Measurements from ENCODE around the gene CST3.

DNA sequence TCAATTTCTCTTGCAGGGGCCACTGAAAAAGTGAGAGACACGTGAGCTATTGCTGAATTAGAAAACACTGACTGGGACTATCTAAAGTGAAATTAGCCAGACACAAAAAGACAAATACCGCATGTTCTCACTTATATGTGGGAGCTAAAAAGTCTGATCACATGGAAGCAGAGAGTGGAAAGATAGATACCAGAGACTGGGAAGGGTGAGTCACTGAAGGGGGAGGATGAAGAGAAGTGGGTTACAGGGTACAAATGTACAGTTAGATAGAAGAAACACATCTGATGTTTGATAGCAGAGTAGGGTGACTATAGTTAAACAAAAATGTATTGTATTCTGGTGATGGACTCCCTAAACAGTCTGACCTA is 13.4 kb downstream of the CST3 start:
- TF ChIP-seq EP300 (IDR thresholded peaks at IDR 0.05) (no peak), POLR2AphosphoS5 (IDR thresholded peaks at IDR 0.05) (peak in 1 of 2 donors; percentile 42)
- TF ChIP-seq, protein P1, sequence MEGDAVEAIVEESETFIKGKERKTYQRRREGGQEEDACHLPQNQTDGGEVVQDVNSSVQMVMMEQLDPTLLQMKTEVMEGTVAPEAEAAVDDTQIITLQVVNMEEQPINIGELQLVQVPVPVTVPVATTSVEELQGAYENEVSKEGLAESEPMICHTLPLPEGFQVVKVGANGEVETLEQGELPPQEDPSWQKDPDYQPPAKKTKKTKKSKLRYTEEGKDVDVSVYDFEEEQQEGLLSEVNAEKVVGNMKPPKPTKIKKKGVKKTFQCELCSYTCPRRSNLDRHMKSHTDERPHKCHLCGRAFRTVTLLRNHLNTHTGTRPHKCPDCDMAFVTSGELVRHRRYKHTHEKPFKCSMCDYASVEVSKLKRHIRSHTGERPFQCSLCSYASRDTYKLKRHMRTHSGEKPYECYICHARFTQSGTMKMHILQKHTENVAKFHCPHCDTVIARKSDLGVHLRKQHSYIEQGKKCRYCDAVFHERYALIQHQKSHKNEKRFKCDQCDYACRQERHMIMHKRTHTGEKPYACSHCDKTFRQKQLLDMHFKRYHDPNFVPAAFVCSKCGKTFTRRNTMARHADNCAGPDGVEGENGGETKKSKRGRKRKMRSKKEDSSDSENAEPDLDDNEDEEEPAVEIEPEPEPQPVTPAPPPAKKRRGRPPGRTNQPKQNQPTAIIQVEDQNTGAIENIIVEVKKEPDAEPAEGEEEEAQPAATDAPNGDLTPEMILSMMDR (IDR thresholded peaks at IDR 0.05) = no peak
